DOHH2 (cell line): ENCODE measurements around the gene DSE.

ENCODE experiments used
- EZH2phosphoT487 ChIP-seq: fragments of 200-600 bp; sonication (generic); IDR thresholded peaks from 2 replicates; pipeline ENCODE4 v1.6.1; 2017; ENCODE audit warnings: borderline replicate concordance, mild to moderate bottlenecking, antibody characterized with exemption, low read length, moderate library complexity, mixed read lengths
- TF ChIP-seq, protein P1 (sequence below): fragments of 200-600 bp; sonication (generic); IDR thresholded peaks from one replicate; pipeline ENCODE4 v1.5.1; 2014; ENCODE audit warnings: antibody characterized with exemption, mild to moderate bottlenecking, low read depth, low read length; ENCODE audit not compliant: poor library complexity, severe bottlenecking

DNA sequence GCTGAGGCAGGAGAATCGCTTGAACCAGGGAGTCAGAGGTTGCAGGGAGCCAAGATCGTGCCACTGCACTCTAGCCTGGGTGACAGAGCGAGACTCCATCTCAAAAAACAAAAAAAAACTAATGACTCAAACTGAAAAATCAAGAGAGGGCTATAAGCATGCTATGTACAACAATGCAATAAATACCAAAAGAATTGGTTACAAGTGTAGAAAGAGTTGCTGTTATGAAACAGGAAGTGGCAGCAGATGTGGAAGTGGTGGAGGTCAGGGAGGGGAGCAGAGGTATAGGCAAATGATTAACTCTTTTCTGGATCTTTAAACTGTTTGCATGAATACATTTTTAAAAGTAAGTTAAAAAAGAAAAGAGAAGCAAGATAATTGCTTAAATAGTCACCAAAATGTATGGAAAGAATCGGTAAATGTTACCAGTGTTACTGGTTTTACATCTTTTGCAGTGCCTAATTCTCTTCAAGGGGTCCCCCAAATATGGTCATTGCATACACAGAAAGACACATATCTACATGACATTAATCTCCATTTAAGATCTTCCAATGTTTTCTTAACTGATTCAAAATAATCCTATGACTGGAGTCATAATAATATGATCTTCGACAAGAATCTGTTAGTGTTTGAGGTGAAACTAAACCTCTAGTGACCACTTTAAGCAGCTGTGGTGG is 105.4 kb downstream of the DSE start:
- TF ChIP-seq, protein P1, sequence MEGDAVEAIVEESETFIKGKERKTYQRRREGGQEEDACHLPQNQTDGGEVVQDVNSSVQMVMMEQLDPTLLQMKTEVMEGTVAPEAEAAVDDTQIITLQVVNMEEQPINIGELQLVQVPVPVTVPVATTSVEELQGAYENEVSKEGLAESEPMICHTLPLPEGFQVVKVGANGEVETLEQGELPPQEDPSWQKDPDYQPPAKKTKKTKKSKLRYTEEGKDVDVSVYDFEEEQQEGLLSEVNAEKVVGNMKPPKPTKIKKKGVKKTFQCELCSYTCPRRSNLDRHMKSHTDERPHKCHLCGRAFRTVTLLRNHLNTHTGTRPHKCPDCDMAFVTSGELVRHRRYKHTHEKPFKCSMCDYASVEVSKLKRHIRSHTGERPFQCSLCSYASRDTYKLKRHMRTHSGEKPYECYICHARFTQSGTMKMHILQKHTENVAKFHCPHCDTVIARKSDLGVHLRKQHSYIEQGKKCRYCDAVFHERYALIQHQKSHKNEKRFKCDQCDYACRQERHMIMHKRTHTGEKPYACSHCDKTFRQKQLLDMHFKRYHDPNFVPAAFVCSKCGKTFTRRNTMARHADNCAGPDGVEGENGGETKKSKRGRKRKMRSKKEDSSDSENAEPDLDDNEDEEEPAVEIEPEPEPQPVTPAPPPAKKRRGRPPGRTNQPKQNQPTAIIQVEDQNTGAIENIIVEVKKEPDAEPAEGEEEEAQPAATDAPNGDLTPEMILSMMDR: no peak
- TF ChIP-seq EZH2phosphoT487: no peak
